Dedifferentiated amniotic fluid mesenchymal stem cell (primary cell): ENCODE data around the gene SNX30.
A peak's percentile ranks its signal among the peaks of the same experiment; 100 is the strongest.

Experiments
- DNase-seq: peaks from one replicate; pipeline ENCODE4 v3.0.0-alpha.2; 2016; ENCODE audit errors: extremely low spot score

Gene SNX30

GRCh38 chr9:112858005-112858404 lies 107.4 kb downstream of the SNX30 start:
- DNase-seq = no peak

GRCh38 chr9:112858625-112859147 lies 108.1 kb downstream of the SNX30 start:
- no peak for DNase-seq

DNA sequence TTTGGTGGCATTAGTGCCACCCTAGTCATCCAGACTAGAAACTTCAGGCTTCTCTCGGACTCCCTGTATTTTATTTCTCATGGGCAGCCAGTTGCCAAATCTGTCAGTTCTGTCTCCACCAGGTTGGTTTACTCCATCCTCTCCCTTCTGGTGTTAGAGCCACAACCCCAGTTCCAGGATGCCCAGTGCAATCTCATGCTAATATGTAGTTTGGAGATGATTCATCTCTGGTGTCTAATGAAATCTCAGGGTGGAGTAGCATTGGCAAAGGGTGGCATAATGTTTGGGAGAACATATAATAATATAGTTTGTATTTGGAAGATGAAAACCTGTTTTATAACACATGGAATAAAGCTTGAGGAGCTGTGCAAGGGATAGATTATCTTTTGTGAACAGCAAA lies 109.9 kb downstream of the SNX30 start:
- DNase-seq = no peak

GRCh38 chr9:112861155-112861554 lies 110.6 kb downstream of the SNX30 start:
- DNase-seq = no peak

GRCh38 chr9:112861638-112862555 lies 111.3 kb downstream of the SNX30 start:
- DNase-seq = no peak

DNA sequence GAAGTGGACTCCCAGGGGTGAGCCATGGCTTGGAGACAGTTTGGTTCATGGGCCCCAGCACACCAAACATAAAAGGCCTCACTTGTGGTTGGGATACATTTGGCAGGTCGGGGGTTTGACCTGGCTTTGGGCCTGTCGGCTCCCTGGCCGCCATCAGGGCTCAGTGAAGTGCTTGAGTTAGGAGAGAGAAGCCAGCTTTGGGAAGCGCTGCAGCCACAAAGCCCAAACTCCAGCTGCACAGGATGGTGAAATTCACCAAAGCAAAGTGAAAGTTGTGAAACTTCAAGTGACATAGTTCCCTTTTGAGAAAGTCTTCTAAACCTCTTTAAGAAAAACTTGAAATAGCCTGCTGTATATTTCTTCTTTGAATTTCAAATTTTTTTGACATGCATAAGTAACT lies 112.7 kb downstream of the SNX30 start:
- peak; percentile 34 for DNase-seq

- no peak for DNase-seq
Measured at GRCh38 chr9:112863746-112864145, 113.2 kb downstream of the SNX30 start.

DNA sequence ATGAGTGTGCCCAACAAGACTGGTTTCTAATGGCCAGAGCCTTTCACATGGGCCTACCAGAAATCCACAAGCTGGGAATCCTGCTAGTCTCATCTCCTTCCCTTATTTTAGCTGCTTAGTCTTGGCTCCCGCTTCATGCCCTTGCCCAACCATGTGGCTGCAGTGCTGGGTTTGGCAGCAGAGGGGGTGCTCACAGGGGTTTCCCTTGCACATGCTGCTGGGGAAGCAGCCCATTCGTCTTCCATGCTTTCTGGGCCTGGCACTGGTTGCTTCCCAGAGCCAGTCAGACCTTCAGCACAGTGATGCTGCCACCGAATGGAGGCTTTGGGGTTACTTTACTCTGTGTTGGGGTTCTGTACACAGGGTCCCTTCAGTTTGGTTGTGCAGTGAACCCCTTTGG lies 113.8 kb downstream of the SNX30 start:
- DNase-seq = no peak

DNA sequence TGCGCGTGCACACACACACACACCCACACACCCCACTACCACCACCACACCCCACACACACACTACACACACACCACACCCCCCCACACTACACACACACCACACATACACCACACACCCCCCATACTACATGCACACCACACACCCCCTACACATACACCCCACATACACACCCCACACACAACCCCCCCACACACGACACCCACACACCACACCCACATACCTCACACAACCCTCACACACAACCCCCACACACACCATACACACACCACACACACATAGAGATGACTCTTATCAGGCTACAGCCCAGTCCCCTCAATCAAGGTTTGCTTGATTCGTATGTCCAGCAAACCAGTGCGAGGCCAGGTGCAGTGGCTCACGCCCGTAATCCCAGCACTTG lies 114.4 kb downstream of the SNX30 start:
- DNase-seq = no peak

- DNase-seq = no peak
Measured at GRCh38 chr9:112866662-112867274, 116.2 kb downstream of the SNX30 start.

DNA sequence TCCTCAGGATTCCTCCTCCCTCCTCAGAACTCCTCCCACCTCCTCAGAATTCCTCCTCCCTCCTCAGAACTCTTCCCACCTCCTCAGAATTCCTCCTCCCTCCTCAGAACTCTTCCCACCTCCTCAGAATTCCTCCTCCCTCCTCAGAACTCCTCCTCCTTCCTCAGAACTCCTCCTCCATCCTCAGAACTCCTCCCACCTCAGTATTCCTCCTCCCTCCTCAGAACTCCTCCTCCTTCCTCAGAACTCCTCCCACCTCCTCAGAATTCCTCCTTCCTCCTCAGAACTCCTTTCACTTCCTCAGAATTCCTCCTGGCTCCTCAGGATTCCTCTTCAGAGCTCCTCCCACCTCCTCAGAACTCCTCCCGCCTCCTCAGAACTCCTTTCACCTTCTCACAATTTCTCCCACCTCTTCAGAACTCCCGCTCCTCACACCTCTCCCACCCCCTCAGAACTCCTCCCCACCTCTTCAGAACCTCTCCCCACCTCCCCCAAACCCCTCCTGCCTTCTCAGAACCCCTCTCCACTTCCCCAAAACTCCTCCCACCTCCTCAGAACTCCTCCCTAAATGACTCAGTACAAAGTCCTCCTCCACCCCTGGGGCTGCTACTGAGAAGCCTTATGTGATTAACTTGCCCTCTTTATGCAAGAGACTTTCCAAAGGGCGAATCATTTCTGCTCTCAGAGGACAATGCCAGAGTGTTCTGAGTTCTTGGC lies 116.9 kb downstream of the SNX30 start:
- DNase-seq = peak; percentile 56

- no peak for DNase-seq
Measured at GRCh38 chr9:112868461-112868860, 117.9 kb downstream of the SNX30 start.

DNA sequence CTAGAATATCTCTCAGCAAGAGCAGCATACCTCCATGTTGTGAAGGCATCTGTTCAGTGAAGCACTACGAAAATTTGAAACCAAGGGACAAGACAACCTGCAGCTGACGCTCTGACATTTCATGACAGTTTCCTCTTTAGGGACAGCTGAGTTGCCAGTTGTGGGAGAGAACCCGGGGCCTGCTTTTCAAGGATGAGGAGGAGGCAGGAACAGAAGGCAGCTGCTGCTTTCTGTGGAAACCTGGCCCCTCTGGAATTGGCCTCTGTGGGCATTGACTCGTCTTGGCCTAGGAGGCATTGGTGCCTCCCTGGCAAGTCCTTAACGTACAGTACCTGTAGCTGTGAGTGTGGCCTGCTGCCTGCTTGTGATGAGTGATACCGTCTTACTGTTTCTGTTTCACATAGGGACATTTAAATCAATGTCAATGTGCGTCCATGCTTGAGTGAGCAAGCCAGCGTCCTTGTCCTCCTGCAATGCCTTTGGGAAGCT lies 118.5 kb downstream of the SNX30 start:
- no peak for DNase-seq

DNA sequence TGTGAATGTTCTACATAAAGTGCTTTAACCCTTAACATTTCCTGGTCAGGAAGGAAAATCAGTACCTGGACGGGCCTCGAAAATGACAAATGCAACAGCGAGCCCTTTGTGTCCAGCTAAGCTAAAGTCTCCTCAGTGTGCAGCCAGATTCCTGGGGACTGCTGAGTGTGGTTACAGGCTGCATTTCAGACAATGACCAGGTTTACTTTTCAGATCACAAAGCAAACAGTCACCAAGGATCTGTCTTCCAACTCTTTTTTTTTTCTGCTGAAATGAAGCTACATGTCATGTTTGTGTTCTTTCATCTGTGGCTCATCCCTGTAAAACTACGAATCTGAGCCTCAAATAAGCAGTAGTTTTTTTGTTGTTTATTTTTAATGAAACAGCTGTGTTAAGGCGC lies 119.4 kb downstream of the SNX30 start:
- DNase-seq = no peak

- DNase-seq = no peak
Measured at GRCh38 chr9:112870556-112870955, 120.0 kb downstream of the SNX30 start.

DNA sequence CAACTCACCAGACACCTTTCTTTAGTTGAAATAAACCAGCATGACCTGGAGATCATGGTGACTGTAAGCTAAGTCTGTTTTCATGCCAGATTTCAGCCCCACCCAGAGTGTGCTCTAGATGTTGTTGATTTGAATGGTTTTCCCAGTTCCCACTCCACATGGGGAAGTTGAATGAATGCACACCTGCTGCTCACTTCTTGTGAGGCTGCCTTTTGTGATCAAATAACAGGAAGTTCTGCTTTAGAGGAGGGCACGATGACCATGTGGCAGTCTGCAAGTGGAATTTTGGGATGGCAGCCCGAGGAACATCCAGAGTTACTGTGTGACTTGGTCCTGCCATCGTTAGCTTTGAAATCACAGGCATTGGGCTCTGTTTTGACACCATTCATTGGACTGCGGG lies 121.5 kb downstream of the SNX30 start:
- DNase-seq = no peak

DNA sequence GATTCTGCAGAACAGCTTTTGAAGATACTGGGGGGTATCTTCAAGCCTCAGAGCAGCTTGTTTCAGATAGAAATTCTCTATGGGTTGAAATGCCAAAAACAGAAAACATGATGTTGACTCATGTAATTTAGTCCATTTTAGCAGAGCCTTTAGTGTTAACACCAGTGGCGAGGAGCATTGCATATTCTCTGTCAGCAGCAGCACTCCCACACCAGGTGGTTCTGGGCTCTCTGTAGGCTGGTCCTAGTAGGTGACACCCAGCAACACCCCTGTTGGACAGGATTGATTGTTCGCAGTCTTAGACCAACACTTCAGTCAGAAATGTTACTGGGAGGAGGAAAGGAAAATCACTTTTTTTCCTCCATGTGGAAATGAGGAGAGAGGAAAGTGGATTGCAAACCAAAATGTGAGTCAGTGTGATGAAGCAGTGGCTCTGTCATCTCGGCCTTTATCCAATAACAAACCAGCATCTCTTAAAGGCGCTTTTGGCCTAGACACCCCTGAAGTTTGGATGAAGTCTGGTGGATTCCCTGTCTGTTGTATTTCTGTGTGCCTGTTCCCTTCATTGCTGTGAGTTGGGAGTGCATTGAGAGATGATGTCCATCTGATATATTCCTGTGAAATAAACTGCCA lies 123.3 kb downstream of the SNX30 start:
- no peak for DNase-seq

DNA sequence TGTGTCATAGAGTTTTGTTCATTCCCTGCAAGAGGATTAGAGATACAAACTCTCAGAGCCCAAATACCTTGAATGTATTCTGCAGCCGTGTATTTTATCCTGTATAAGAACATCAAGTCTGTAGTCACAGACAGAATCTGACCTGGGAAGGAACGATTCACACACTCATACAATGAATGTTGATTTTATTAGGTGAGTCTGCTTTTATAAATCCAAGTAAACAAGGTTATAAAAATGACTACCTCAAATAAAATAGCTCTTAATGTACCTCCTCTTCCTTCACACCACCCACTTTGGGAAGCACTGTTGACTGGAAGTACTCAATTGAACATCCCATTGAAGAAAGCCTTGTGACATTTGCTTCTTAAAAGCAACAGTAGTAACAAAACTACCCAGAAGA lies 128.2 kb downstream of the SNX30 start:
- no peak for DNase-seq

DNA sequence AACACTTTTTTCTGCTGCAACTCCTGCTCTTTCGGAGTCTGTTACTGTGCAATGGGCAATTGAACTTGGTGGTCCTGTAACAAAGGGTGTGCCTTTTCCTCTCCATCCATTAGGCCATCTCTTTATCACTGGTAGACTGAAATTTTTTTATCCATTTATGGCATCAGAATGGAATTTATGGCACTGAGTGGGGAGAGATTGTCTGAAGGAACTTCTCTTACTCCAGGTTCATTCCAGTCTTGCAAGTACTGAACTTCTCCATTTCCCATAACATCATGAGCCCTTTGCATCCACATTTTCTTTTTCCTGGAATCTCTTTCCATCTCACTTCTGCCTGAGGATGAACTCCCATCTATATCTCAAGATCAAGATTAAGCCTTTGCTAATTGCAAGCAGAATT lies 130.1 kb downstream of the SNX30 start:
- DNase-seq = no peak

- DNase-seq = no peak
Measured at GRCh38 chr9:112881331-112881730, 130.8 kb downstream of the SNX30 start.

DNA sequence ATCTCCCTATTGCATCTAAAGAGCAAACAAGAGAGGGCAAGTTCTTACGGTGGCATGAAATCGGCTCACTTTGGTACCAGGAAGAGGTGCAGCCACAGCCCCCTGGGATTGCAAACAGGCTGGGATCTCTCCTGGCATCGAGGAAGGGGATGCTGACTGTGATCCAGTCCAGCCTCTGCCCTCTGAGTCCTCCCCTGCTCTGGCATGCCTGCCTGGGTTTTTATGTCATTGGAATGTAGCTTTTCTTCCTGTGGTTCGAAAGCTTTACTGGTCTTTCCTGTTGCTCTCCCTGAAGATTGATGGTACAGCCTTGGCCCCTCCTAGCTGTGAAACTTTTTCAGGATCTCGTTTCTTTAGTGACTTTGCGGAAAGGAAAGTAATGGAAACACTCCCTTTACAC lies 133.5 kb downstream of the SNX30 start:
- DNase-seq = no peak

- no peak for DNase-seq
Measured at GRCh38 chr9:112884721-112885120, 134.2 kb downstream of the SNX30 start.
